SJSA1 (cell line): ENCODE results near the gene CMTM2. TPM values are rescaled to one million over a fixed set of nuclear protein-coding genes. Genes with fewer than 3 reads are reported as not detected.
"Not testable (repeated sequence)": the region's sequence is repeated elsewhere in the genome, so short reads cannot be mapped to it uniquely, and the experiment has no call there.

Experiments
- DNase-seq, 2 experiments: peaks; one replicate each; pipeline ENCODE4 v3.0.0-alpha.2; 2015 to 2020; ENCODE audit warnings: low spot score in 2 of 2, low read depth in 1 of 2
- H3K27ac ChIP-seq: fragments of 250-450 bp; sonication (Bioruptor Pico); 2 replicates; pipeline ENCODE4 v1.5.1; 2020; ENCODE audit warnings: mild to moderate bottlenecking, moderate library complexity
- H3K27me3 ChIP-seq: fragments of 250-450 bp; sonication (Bioruptor Pico); replicated peaks from 2 replicates; pipeline ENCODE4 v1.5.1; 2020; ENCODE audit warnings: mild to moderate bottlenecking, moderate library complexity
- H3K36me3 ChIP-seq: fragments of 250-450 bp; sonication (Bioruptor Pico); 2 replicates; pipeline ENCODE4 v1.5.1; 2020; ENCODE audit warnings: mild to moderate bottlenecking
- H3K4me1 ChIP-seq: fragments of 250-450 bp; sonication (Bioruptor Pico); replicated peaks from 2 replicates; pipeline ENCODE4 v1.6.1; 2021; ENCODE audit warnings: mild to moderate bottlenecking
- H3K4me3 ChIP-seq: fragments of 250-450 bp; sonication (Bioruptor Pico); 2 replicates; pipeline ENCODE4 v1.5.1; 2020; ENCODE audit warnings: mild to moderate bottlenecking
- H3K9me3 ChIP-seq: fragments of 250-450 bp; sonication (Bioruptor Pico); replicated peaks from 2 replicates; pipeline ENCODE4 v1.5.1; 2020; ENCODE audit warnings: mild to moderate bottlenecking
- total RNA-seq: library from RNA; depleted of rRNA; stranded (reverse); fragments of >200 nt; shearing (Covaris generic); gene quantifications from 2 replicates; pipeline ENCODE4 v1.2.3, GENCODE V29; 2014; rRNA removed

Gene CMTM2
- total RNA-seq, 1 experiment from 2014 or later: not detected

DNA sequence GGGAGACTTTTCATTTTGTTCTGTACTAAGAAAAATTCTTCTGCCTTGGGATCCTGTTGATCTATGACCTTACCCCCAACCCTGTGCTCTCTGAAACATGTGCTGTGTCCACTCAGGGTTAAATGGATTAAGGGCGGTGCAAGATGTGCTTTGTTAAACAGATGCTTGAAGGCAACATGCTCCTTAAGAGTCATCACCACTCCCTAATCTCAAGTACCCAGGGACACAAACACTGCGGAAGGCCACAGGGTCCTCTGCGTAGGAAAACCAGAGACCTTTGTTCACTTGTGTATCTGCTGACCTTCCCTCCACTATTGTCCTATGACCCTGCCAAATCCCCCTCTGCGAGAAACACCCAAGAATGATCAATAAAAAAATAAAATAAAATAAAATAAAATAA, 52.3 kb downstream of the CMTM2 start:
- H3K9me3 ChIP-seq, H3K4me3 ChIP-seq, H3K27me3 ChIP-seq, H3K4me1 ChIP-seq, H3K27ac ChIP-seq, DNase-seq, H3K36me3 ChIP-seq: not testable (repeated sequence)

DNA sequence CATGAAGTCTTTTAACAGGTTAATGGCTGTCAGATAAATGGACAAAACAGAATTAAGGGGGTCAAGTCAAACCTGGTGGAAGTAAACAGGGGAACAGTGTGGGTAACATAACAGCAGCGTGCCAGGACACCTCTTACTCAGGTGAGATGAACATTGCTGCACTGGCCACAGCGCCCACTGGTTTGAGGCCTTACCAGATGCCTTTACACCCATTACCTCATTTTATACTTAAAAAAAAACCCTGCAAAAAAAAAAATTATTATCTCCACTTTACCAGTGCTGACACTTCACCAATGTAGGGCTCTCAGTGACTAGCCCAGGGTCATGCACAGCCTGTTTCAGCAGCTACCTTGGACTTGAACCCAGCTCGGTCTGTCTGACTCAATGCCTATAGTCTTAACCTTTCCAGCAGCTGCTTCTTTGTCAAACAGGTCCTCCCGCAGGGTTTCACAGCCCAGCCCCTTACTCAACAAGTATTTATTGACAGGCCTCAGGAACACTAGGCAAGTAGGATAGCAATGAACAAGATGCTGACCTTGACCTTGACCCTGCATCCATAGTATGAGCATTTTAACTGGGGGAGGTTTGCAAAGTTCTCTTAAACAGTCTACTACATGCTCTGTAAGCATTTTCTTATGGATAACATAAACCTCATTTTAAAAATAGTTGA, 55.4 kb downstream of the CMTM2 start:
- no peaks in the 10 kb centered on the region; the same call in 1 of the 2 replicates for H3K36me3 ChIP-seq
- no peak overlapping the region for H3K4me3 ChIP-seq
- no peaks in the 10 kb centered on the region for H3K9me3 ChIP-seq
- no peak for DNase-seq
- no peaks in the 10 kb centered on the region for H3K27me3 ChIP-seq
- H3K27ac ChIP-seq: no peak overlapping the region
- H3K4me1 ChIP-seq: no peaks in the 10 kb centered on the region

DNA sequence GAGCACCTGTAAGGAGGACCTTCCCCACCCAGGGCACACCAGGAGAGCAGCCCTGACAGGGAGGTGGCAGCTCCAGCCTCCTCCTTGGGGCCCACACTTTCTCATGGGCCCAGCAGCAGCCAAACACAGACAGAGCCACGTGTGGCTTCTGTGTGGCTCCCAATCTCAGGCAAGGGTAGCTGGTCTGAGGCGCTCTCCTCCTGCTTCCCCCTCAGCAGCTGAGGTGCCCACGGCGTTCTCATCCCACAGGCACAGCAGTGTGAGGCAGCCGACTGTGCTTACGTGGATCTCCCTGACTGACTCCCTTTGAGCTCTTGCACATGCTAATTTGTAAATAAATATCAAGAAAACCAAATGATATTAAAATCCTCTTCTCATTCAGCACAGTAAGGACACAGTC, 56.1 kb downstream of the CMTM2 start:
- H3K4me1 ChIP-seq: no peaks in the 10 kb centered on the region
- H3K36me3 ChIP-seq: no peaks in the 10 kb centered on the region; the same call in 1 of the 2 replicates
- H3K27ac ChIP-seq: no peak overlapping the region
- H3K9me3 ChIP-seq: no peaks in the 10 kb centered on the region
- DNase-seq: no peak
- H3K4me3 ChIP-seq: no peak overlapping the region
- no peaks in the 10 kb centered on the region for H3K27me3 ChIP-seq

DNA sequence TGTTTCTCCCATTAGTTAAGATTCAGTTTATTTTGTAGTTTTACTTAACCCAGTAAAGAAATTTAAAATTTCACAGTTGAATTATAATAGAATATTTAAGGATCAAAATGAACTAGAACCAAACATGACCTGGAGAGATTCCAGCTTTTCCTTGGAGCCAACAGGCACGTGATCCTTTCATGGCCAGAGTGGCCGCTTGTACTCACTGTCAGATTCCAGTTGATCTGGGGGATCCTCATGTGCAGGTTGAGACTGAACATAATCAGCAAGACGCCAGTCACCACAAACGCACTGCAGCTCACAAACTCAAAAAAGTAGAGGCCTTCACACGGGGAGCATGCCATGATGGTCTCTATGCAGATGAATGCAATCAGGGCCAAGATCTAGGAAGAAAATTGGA, 56.9 kb downstream of the CMTM2 start:
- no peak overlapping the region for H3K4me3 ChIP-seq
- H3K9me3 ChIP-seq: no peaks in the 10 kb centered on the region
- no peaks in the 10 kb centered on the region; the same call in 1 of the 2 replicates for H3K36me3 ChIP-seq
- no peaks in the 10 kb centered on the region for H3K4me1 ChIP-seq
- no peaks in the 10 kb centered on the region for H3K27me3 ChIP-seq
- no peak for DNase-seq
- H3K27ac ChIP-seq: no peak overlapping the region

DNA sequence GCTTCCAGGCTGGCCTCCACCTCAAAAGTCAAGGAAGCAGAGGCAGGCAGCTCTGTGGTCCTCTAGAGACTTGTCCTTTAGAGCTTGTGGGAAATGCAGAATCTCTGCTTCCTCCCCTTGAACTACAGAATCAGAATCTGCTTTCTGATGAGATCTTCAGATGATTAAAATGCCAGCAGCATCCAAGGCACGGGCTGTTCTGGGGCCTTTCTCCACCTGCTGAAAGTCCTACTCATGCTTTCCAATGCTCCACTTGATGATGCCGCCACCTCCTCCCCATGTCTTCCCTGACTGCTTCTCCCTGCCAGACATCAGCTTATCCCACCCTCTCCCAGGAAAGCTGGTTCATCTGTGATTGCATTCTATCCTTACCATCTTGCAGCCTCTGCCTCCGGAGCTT, 58.5 kb downstream of the CMTM2 start:
- Histone ChIP-seq H3K27me3 (no peaks in the 10 kb centered on the region), H3K4me1 (no peaks in the 10 kb centered on the region), H3K36me3 (no peaks in the 10 kb centered on the region; the same call in 1 of the 2 replicates), H3K27ac (no peak overlapping the region), H3K9me3 (no peaks in the 10 kb centered on the region), H3K4me3 (no peak overlapping the region)
- DNase-seq: no peak

Other genes starting within 250 kb of the CMTM2 start
- gene CDH5, start 212.8 kb upstream of the CMTM2 start, total RNA-seq: not detected in 2 replicates
- not detected in 2 replicates for gene BEAN1, start 152.2 kb upstream of the CMTM2 start, total RNA-seq
- gene TK2, start 29.3 kb upstream of the CMTM2 start, total RNA-seq: 26.2 and 28.9 TPM in 2 replicates
- 124 and 134 TPM in 2 replicates for gene CKLF, start 26.9 kb upstream of the CMTM2 start, total RNA-seq
- gene CMTM1, start 13.0 kb upstream of the CMTM2 start, total RNA-seq: 3.5 and 5.4 TPM in 2 replicates
- 13.6 and 18.9 TPM in 2 replicates for gene CMTM3, start 25.2 kb downstream of the CMTM2 start, total RNA-seq
- 8.9 and 14.6 TPM in 2 replicates for gene CMTM4, start 117.3 kb downstream of the CMTM2 start, total RNA-seq
- gene DYNC1LI2, start 172.1 kb downstream of the CMTM2 start, total RNA-seq: 89.0 and 101 TPM in 2 replicates
- gene TERB1, start 222.1 kb downstream of the CMTM2 start, total RNA-seq: 0.05 TPM in 1 of 2 replicates, not detected in the other